GM06990 (cell line): ENCODE measurements around the gene ATF1.
A peak's percentile ranks its signal among the peaks of the same experiment; 100 is the strongest.

ENCODE experiments used
- DNase-seq: peaks from one replicate; pipeline ENCODE4 v3.0.0-alpha.2; 2011; ENCODE audit not compliant: insufficient read length; ENCODE audit errors: extremely low read depth
- H3K27me3 ChIP-seq: replicated peaks from 2 replicates; pipeline ENCODE4 v1.6.0; 2011; ENCODE audit warnings: low read length; ENCODE audit not compliant: control insufficient read depth, insufficient read depth
- H3K36me3 ChIP-seq: 2 replicates; pipeline ENCODE4 v1.5.1; 2011; ENCODE audit warnings: low read length; ENCODE audit not compliant: control insufficient read depth, insufficient read depth
- H3K4me3 ChIP-seq: replicated peaks from 2 replicates; pipeline ENCODE4 v1.5.1; 2011; ENCODE audit warnings: low read depth, mild to moderate bottlenecking, control low read depth, low read length
- CTCF ChIP-seq: IDR thresholded peaks from 2 replicates; pipeline ENCODE4 v1.5.1; 2011; ENCODE audit warnings: low read length, control low read depth, mild to moderate bottlenecking, inconsistent platforms; ENCODE audit not compliant: insufficient read depth, poor library complexity, severe bottlenecking

Gene ATF1

GRCh38 chr12:50763639-50764285 is at the start of gene ATF1:
Gene ATF1, plus strand, starts transcription at chr12:50764101. Its CDS starts 16,045 bp downstream, at chr12:50780146.
- no peaks in the 10 kb centered on the region for H3K27me3 ChIP-seq
- H3K36me3 ChIP-seq, result no peaks in the 10 kb centered on the region
- no peak for TF ChIP-seq CTCF
- H3K4me3 ChIP-seq, result peak within 1 kb of the TSS; percentile 76
- DNase-seq, result peak; percentile 97

- no peak for TF ChIP-seq CTCF
- Histone ChIP-seq H3K4me3 (no peak overlapping the region), H3K36me3 (peaks cover 9% of the 10 kb centered on the region), H3K27me3 (no peaks in the 10 kb centered on the region)
- no peak for DNase-seq
These were observed 48.7 kb upstream of the ATF1 start for GRCh38 chr12:50715174-50715573.

GRCh38 chr12:50718760-50719159 is 45.1 kb upstream of the ATF1 start:
- TF ChIP-seq CTCF, result no peak
- no peak for DNase-seq
- Histone ChIP-seq H3K4me3 (no peak overlapping the region), H3K36me3 (peaks cover 19% of the 10 kb centered on the region), H3K27me3 (no peaks in the 10 kb centered on the region)

- Histone ChIP-seq H3K4me3 (no peak overlapping the region), H3K27me3 (no peaks in the 10 kb centered on the region), H3K36me3 (peaks cover 20% of the 10 kb centered on the region)
- DNase-seq, result no peak
- TF ChIP-seq CTCF, result no peak
These were observed 43.8 kb upstream of the ATF1 start for GRCh38 chr12:50720085-50720484.

GRCh38 chr12:50720501-50720900 is 43.4 kb upstream of the ATF1 start:
- Histone ChIP-seq H3K36me3 (peaks cover 20% of the 10 kb centered on the region), H3K4me3 (no peak overlapping the region), H3K27me3 (no peaks in the 10 kb centered on the region)
- DNase-seq, result no peak
- no peak for TF ChIP-seq CTCF

GRCh38 chr12:50723865-50724264 is 40.0 kb upstream of the ATF1 start:
- Histone ChIP-seq H3K27me3 (no peaks in the 10 kb centered on the region), H3K4me3 (no peak overlapping the region), H3K36me3 (peaks cover 21% of the 10 kb centered on the region)
- no peak for DNase-seq
- no peak for TF ChIP-seq CTCF
